HL-60 (cell line): ENCODE measurements around the gene GRIK1.

Experiments
- DNase-seq, 2 experiments: peaks; one replicate each; pipeline ENCODE4 v3.0.0-alpha.2; 2010 to 2020; ENCODE audit warnings: low read depth in 1 of 2, low spot score in 1 of 2
- H3K27ac ChIP-seq: fragments of 250-450 bp; sonication (Bioruptor Pico); replicated peaks from 2 replicates; pipeline ENCODE4 v1.5.1; 2020; ENCODE audit warnings: mild to moderate bottlenecking, moderate library complexity
- H3K27me3 ChIP-seq: fragments of 250-450 bp; sonication (Bioruptor Pico); 2 replicates; pipeline ENCODE4 v1.5.1; 2021; ENCODE audit warnings: mild to moderate bottlenecking, moderate library complexity; ENCODE audit not compliant: insufficient read depth, poor library complexity, severe bottlenecking
- H3K4me3 ChIP-seq: replicated peaks from 2 replicates; pipeline ENCODE4 v1.5.1; 2011; ENCODE audit warnings: mild to moderate bottlenecking, control low read depth, low read length; ENCODE audit not compliant: insufficient read depth
- GABPA ChIP-seq: IDR thresholded peaks from 2 replicates; pipeline ENCODE4 v1.6.1; 2012; ENCODE audit warnings: low read depth
- POLR2AphosphoS5 ChIP-seq: IDR thresholded peaks from 2 replicates; pipeline ENCODE4 v1.6.1; 2012; ENCODE audit warnings: low read depth
- REST ChIP-seq: IDR thresholded peaks from 2 replicates; pipeline ENCODE4 v1.6.1; 2012; ENCODE audit warnings: low read depth; ENCODE audit not compliant: insufficient replicate concordance
- SPI1 ChIP-seq: IDR thresholded peaks from 2 replicates; pipeline ENCODE4 v1.6.1; 2012; ENCODE audit warnings: low read depth, mild to moderate bottlenecking, borderline replicate concordance
- TF ChIP-seq, protein P1 (sequence below): IDR thresholded peaks from one replicate; pipeline ENCODE4 v1.5.1; 2011; ENCODE audit warnings: low read length, control low read depth, inconsistent platforms; ENCODE audit not compliant: insufficient read depth

The GRIK1 gene

GRCh38 chr21:29739176-29739575 lies 200.6 kb downstream of the GRIK1 start:
- TF ChIP-seq SPI1 (no peak), POLR2AphosphoS5 (no peak), GABPA (no peak), REST (no peak)
- TF ChIP-seq, protein P1, sequence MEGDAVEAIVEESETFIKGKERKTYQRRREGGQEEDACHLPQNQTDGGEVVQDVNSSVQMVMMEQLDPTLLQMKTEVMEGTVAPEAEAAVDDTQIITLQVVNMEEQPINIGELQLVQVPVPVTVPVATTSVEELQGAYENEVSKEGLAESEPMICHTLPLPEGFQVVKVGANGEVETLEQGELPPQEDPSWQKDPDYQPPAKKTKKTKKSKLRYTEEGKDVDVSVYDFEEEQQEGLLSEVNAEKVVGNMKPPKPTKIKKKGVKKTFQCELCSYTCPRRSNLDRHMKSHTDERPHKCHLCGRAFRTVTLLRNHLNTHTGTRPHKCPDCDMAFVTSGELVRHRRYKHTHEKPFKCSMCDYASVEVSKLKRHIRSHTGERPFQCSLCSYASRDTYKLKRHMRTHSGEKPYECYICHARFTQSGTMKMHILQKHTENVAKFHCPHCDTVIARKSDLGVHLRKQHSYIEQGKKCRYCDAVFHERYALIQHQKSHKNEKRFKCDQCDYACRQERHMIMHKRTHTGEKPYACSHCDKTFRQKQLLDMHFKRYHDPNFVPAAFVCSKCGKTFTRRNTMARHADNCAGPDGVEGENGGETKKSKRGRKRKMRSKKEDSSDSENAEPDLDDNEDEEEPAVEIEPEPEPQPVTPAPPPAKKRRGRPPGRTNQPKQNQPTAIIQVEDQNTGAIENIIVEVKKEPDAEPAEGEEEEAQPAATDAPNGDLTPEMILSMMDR, result no peak
- DNase-seq, result no peak
- no peak overlapping the region for H3K27ac ChIP-seq
- no peaks in the 10 kb centered on the region for H3K27me3 ChIP-seq
- H3K4me3 ChIP-seq, result no peak overlapping the region

DNA sequence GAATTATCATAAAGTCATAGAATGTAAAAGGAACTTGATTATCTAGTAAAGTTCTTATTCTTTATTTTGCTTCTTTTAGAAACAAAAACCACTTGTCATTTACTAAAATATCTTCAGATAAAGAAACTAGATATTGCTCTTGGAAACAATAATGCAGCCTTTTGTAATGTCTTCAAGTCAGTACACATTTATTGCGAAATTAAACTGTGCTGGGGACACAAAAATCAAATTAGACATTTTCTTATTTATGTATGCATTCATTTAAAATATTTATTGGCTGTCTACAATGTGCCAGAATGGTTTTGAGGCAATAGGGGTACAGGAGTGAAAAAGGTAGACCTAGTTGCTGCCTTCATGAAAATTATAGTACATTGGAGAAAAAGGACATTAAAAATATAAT lies 201.1 kb downstream of the GRIK1 start:
- TF ChIP-seq REST (no peak), POLR2AphosphoS5 (no peak), GABPA (no peak), SPI1 (no peak)
- TF ChIP-seq, protein P1, result no peak
- no peak for DNase-seq

DNA sequence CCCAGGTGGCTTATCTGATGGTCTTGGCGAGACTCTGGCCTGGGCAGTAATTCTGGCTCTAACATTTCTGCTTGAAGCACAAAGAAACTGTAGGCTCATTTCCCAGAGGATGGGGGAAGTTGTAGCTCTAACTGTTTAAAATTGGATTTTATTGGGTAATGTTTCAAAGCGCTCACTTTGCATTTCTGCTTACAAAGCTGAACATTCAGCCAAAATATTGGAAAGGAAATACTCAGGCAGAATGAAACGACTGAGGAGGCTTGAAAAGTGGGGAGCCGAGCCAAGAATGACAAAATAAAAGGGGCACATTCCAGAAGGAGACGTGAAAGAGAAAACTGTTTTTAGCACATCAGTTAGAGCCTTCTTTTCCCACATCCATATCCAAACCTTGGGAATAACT lies 202.6 kb downstream of the GRIK1 start:
- H3K27ac ChIP-seq, result no peak overlapping the region

More for the DNA sequence above, 201.1 kb downstream of the GRIK1 start:
- no peaks in the 10 kb centered on the region for H3K27me3 ChIP-seq
- no peak overlapping the region for H3K27ac ChIP-seq
- no peak overlapping the region for H3K4me3 ChIP-seq

More for the DNA sequence above, 202.6 kb downstream of the GRIK1 start:
- TF ChIP-seq SPI1, result no peak
- TF ChIP-seq, protein P1, result no peak
- no peak for TF ChIP-seq POLR2AphosphoS5
- TF ChIP-seq REST, result no peak
- TF ChIP-seq GABPA, result no peak
- no peak overlapping the region for H3K4me3 ChIP-seq
- no peaks in the 10 kb centered on the region for H3K27me3 ChIP-seq
- DNase-seq, result no peak
